Measurements from ENCODE around the gene OLA1.

The OLA1 gene

GRCh38 chr2:174058456-174058855, 189.9 kb downstream of the OLA1 start:
- DNase-seq: no peak

DNA sequence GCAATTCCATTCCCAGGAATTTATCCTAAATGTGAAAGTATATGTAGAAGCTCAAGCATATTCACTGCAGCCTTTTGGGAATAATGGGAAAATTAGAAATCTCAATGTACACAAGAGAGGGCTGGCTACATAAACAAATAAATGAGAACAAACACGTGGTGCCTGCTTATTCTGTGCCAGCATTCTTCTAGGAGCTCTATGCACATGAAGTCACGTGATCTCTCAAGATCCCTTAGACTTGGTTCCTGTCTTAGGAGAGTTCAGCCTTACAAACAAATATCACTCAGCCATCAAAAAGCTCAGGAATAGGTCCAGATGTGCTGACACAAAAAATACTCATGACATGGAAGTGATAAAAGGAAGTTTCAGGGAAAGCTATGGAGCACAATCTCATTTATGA, 190.3 kb downstream of the OLA1 start:
- no peak for DNase-seq

DNA sequence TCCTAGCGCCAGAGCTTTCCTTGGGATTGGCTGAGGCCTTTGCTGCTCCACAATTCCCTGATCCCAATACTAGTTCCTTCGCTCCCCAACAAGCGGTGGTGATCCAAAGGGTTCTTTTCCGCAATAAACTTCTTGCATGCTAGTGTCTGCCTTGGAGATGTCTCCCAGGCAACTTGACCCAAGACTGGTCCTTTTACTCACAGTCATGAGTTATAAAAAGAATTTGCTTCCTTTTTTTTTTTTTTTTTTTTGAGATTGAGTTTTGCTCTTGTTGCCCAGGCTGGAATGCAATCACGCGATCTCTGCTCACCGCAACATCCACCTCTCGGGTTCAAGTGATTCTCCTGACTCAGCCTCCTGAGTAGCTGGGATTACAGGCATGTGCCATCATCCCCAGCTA, 193.4 kb downstream of the OLA1 start:
- no peak for DNase-seq

DNA sequence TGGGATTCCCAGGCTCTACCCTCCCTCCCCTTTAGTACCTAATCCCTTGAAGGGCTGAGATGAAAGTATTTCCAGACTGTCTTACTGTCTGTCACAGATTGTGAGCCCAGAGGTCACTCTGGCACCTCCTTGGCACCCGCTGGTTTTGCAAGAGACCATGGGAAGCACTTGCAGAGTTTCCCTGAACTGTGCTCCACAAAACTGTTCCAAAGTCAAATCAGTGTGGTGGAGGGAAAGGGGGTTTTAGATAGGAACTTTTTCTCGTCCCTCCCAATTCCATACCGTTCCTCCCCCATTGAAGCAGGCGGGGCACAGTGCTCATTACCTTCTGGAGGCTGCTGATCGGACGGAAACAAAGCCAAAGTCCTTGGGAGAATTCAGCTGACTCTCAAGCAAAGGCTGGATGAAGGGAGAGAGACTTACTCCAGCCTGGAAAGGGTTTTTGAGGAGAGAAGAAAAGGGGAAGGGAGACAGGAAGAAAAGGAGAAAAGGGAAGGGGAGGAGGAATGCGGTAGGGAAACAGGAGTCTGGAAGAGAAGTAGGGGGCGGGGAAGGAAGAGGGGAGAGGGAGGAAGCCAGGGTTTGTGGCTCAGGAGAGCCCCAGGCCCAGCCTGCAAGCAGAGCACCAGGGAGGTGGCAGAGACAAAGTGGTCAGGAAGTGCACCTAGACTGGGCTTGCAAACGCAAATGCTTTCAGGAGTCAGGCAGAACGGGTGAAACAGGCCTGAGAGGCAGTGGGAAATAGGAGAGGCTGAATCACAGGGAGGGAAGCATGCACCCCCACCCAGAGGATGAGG, 194.8 kb downstream of the OLA1 start:
- DNase-seq: no peak

- no peak for DNase-seq
Observed at GRCh38 chr2:174052584-174052976, 195.8 kb downstream of the OLA1 start.

- no peak for DNase-seq
Observed at GRCh38 chr2:174051741-174052583, 196.4 kb downstream of the OLA1 start.

DNA sequence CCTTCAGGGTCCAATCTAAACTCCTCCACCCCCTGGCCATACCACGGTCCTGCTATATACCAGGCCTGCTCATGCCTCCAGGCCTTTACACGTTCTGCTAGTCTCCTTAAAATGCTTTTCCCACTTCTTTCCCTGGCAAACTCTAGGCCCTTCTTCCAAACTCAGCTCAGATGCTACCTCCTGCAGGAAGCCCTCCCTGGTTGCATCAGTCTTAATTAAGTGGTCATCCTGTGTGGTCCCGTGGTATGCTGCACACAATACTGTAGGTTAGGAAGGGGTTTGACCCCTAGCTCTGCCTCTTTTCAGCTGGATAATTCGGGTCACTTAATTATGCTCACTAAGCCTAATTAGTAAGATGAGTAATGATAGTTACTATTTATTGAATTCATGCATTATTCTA, 197.3 kb downstream of the OLA1 start:
- DNase-seq: no peak

DNA sequence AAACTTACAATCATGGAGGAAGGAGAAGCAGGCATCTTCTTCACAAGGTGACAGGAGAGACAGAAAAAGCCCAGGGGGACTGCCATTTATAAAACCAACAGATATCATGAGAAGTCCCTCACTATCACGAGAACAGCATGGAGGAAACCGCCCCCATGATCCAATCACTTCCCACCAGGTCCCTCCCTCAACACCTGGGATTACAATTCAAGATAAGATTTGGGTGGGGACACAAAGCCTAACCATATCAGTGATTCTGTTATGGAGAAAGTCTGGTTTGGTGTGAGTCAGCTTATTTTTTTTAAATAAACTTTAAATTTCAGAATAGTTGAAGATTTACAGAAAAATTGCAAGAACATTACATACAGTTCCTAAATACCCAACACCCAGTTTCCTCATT, 198.4 kb downstream of the OLA1 start:
- DNase-seq: no peak

GRCh38 chr2:174048243-174048642, 200.1 kb downstream of the OLA1 start:
- no peak for DNase-seq

DNA sequence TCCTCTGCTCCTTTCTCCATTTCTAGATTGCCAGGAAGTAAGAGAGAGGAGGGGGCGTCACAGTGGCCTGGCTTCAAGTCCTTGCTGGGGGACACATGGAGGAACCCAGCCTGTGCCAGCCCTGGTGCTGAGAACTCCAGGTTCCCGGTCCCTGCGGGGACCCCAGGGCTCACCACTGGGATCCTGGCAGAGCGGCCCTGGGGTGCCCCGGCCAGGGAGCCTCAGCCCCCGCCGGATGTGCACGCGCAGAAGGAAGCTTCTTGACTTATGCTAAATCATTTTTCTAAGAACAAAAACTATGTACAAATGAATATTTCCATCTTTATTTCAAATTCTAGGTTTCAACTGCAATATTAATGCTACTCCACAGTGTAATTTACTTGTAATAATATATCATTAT, 200.6 kb downstream of the OLA1 start:
- no peak for DNase-seq

DNA sequence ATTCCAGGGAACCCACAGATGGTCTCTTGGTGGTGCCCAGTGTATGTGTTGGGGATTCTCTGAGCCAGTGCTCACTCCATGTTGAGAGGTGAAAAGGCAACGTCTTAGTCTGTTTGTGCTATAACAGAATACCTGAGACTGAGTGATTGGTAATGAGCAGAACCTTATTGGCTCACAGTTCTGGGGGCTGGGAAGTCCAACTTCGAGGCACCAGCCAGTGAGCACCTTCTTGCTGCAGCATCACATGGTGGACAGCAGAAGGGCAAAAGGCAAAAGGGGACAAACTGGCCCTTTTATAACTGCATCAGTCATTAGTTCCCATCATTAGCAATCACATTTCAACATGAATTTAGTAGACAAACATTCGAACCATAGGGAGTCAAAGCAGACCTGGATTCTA, 202.2 kb downstream of the OLA1 start:
- no peak for DNase-seq

- DNase-seq: no peak
Observed at GRCh38 chr2:174044556-174044955, 203.8 kb downstream of the OLA1 start.

DNA sequence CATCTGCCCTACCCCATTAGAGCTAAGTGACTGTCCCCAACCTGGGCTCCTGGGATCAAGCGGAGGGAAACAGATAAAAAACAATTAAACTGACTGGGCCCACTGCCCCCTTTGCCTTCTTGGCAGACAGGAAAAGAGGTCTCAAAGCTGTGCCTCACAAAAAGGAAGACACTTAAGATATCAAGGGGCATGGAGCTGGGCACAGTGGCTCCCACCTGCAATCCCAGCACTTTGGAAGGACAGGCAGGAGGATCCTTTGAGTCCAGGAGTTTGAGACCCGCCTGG, 208.0 kb downstream of the OLA1 start:
- DNase-seq: no peak

GRCh38 chr2:174039551-174040416, 208.5 kb downstream of the OLA1 start:
- peak; percentile 78 for DNase-seq

- DNase-seq: no peak
Observed at GRCh38 chr2:174038462-174038861, 209.9 kb downstream of the OLA1 start.

DNA sequence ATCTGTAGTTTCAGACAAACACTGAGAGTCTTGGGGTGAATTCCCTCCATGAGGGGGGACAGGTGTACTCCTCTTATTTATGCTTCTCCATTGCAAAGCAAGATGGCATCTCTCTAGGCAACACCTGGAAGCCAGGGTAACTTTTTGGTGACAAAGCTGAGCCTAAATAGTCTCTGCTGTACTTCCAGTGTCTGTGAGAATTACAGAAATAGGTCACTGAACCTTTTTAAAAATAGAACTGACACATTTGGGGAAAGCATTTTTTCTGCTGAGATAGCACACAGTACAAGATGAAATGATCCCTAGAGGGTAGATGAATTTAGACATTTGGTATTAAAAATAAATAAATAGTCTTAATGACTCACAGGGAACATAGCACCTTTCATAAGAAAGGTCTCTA, 211.5 kb downstream of the OLA1 start:
- DNase-seq: no peak

DNA sequence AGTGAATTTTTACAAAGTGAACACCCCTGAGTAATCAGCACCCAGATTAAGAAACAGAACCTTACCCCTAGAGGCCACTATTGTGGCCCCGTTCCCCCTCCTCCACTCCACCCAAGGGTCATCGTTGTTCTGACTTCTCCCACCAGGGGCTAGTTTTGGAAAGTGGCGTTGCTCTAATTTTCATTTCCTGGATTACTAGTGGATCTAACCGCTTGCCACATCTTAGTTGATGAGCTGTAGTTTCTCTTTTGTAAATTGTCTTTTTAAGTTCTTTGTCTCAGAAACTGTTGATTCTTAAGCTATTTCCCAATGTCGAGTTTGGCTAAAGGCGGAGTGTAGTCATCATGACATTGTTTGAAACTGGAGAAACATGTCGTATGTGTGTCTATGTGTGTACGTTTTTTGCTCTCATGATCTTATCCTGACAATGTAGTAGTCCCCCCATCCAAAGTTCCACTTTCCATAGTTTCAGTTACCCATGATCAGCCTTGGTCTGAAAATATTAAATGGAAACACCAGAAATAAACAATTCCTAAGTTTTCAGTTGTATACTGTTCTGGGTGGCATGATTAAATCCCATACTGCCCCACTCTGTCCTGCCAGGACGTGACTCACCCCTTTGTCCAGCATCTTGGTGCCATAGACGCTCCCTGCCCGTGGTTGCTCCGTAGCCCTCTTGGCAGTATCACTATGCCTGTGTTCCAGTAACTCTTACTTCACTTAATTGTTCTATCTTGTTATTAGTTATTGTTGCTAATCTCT, 212.2 kb downstream of the OLA1 start:
- DNase-seq: no peak

- no peak for DNase-seq
Observed at GRCh38 chr2:174035117-174035635, 213.2 kb downstream of the OLA1 start.

DNA sequence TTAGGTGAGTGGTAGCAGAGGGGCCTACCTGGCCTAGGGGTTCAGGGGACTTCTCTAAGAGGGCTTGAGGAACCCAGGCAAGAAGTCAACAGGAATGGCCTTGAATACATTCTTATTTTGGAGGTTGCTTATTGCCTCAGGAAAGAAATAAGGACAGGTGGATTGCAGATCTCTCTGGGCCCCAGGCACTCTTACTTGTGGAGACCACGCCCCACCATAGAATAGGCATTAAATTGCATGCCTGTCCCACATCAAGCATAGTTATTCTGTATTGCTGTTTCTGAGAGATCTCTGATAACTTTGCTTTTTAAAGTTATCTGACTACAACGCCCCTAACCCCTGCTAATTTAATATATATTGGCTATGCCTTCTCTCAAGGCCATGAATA, 215.2 kb downstream of the OLA1 start:
- DNase-seq: no peak

- no peak for DNase-seq
Observed at GRCh38 chr2:174031226-174031625, 217.1 kb downstream of the OLA1 start.

DNA sequence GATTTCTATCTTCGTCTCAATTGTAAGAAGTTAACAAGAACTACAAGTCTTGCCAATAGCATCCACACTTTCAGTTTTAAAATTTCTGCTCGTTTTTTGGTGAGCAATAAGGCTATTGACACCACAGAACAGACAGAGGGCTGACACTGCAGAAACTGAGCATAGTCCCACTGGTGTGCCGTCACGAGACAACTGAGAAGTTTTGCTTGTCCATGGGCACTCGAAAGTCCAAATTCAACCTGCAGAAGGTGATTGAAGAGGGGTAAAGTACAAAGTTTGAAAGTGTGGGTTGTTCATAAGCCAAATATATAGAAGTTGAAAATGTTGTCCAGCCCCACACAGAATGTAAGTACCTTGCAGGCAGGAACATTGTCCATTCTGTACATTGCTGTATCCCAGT, 219.4 kb downstream of the OLA1 start:
- no peak for DNase-seq

- DNase-seq: no peak
Observed at GRCh38 chr2:174027956-174028355, 220.4 kb downstream of the OLA1 start.
